Suprapubic skin (tissue), 4 donors: ENCODE results near the gene CACYBP.

ENCODE experiments used
- CTCF ChIP-seq, 2 donors: fragments of 200-600 bp in 1 of 2; fragments of 450-650 bp in 1 of 2; sonication (generic) in 1 of 2; IDR thresholded peaks; one replicate each; pipeline ENCODE4 v1.5.1; 2016 to 2019; ENCODE audit warnings: antibody characterized with exemption in 2 of 2, mild to moderate bottlenecking in 1 of 2, moderate library complexity in 1 of 2
- EP300 ChIP-seq: sonication (generic); formaldehyde crosslinking; IDR thresholded peaks from one replicate; pipeline ENCODE4 v1.6.1; 2017; ENCODE audit warnings: antibody characterized with exemption
- POLR2A ChIP-seq, 2 donors: fragments of 450-650 bp; IDR thresholded peaks; one replicate each; pipeline ENCODE4 v1.6.1; 2017; ENCODE audit warnings: antibody characterized with exemption in 2 of 2, mild to moderate bottlenecking in 2 of 2, moderate library complexity in 2 of 2
- POLR2AphosphoS5 ChIP-seq, 3 donors: sonication (generic); formaldehyde crosslinking; IDR thresholded peaks; one replicate each; pipeline ENCODE4 v1.6.1; 2017; ENCODE audit warnings: antibody characterized with exemption in 3 of 3

- TF ChIP-seq CTCF (IDR thresholded peaks at IDR 0.05) (no peak), POLR2A (IDR thresholded peaks at IDR 0.05) (no peak), EP300 (no peak), POLR2AphosphoS5 (IDR thresholded peaks at IDR 0.05) (no peak)
These were observed 8.3 kb upstream of the CACYBP start for GRCh38 chr1:174991473-174991872.
